ENCODE data around the gene C2orf76.
A peak's percentile ranks its signal among the peaks of the same experiment; 100 is the strongest.

The C2orf76 gene

DNA sequence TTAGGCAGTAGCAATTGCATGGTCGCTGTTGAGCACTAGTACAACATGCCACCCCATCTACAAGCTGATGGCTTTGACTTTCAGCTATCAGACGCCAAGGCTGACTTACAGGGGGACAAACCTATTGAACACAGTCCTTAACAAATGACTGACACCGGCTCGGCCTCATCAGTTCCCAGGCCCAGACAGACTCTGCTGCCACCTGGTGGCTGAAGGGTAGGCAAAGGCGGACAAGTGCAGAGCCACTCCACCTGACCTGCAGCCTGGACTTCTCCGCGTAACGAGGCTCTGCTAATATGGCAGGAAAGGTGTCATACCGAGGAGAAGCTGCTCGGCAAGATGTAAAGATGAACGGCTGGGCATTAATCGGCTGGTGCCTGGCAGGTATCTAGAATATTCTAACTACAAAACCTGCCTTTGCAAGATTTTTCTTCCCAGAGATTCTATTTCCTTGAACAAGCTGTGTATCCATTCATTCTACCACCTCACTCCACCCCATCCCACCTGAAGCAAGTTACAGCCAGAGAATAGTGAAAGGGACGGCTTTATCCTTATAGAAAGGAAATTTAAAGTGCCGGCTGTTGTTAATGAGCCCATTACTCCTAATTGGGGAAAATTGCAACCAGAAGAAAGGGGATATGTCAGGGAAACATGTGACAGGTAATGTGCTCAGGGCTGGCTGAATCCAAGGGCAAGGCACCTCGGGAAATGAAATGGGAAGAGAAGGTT is 75.6 kb downstream of the C2orf76 start:
- no peak for TF ChIP-seq ISL1 (CRISPR knock-in tag; IDR thresholded peaks at IDR 0.05)
- ATAC-seq, result peak; percentile 92

DNA sequence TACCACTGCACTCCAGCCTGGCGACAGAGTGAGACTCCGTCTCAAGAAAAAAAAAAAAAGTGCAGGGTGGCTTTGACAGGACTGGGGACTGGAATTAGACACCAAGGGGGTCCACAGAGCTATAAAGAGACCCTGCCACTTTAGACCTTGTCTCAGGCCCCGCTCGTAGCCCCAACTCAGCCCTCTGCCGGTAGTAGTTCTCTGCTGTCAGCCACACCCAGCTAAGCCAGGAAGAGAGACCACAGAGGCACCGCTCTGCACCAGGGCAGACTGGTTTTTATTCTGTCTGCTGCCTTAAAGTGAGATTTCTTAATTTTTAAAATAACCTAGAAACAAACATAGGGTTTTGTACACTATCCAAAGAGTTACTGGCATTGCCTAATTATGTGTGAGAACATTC is 77.0 kb downstream of the C2orf76 start:
- TF ChIP-seq CSDC2 (CRISPR knock-in tag; IDR thresholded peaks at IDR 0.05) (no peak), RARB (CRISPR knock-in tag; IDR thresholded peaks at IDR 0.05) (no peak), TOX (CRISPR knock-in tag; IDR thresholded peaks at IDR 0.05; ENCODE audit: borderline replicate concordance) (no peak), ZFP3 (CRISPR knock-in tag; IDR thresholded peaks at IDR 0.05) (no peak)
- ATAC-seq, result no peak

DNA sequence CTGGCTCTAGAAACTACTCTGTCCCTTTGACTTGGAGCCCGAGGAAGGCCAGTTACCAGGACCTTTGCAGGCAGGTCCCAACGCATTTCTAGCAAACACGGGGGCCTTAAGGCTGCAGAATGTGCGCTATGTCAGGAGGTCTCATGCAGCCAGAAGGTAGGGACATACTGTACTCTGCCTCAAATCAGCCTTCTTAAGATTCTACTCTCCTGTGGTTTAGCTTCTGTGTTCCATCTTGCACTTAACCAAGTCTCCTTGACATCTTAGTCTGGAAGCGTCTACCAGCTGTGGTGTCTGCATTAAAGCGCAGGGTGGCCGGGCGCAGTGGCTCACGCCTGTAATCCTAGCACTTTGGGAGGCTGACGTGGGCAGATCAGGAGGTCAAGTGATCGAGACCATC is 77.5 kb downstream of the C2orf76 start:
- TF ChIP-seq ZC3H10 (CRISPR knock-in tag; IDR thresholded peaks at IDR 0.05) (no peak), SNAI2 (CRISPR knock-in tag; IDR thresholded peaks at IDR 0.05) (no peak), ZFP30 (CRISPR knock-in tag; IDR thresholded peaks at IDR 0.05) (no peak), ZNF70 (CRISPR knock-in tag; IDR thresholded peaks at IDR 0.05) (no peak), ZNF8 (CRISPR knock-in tag; IDR thresholded peaks at IDR 0.05) (no peak), TOX (CRISPR knock-in tag; IDR thresholded peaks at IDR 0.05; ENCODE audit: borderline replicate concordance) (no peak), ISL1 (CRISPR knock-in tag; IDR thresholded peaks at IDR 0.05) (no peak), OSR1 (CRISPR knock-in tag; IDR thresholded peaks at IDR 0.05) (no peak), ZFP3 (CRISPR knock-in tag; IDR thresholded peaks at IDR 0.05) (no peak), ZNF565 (CRISPR knock-in tag; conservative IDR thresholded peaks at IDR 0.05; ENCODE audit: low read depth) (no peak), ARNTL (CRISPR knock-in tag; IDR thresholded peaks at IDR 0.05; ENCODE audit: borderline replicate concordance, low read depth) (no peak), BACH2 (CRISPR knock-in tag; IDR thresholded peaks at IDR 0.05; ENCODE audit: borderline replicate concordance) (no peak), PPARA (CRISPR knock-in tag; IDR thresholded peaks at IDR 0.05; ENCODE audit: borderline replicate concordance) (no peak), GLIS3 (CRISPR knock-in tag; IDR thresholded peaks at IDR 0.05) (no peak)
- TF ChIP-seq, protein P1, sequence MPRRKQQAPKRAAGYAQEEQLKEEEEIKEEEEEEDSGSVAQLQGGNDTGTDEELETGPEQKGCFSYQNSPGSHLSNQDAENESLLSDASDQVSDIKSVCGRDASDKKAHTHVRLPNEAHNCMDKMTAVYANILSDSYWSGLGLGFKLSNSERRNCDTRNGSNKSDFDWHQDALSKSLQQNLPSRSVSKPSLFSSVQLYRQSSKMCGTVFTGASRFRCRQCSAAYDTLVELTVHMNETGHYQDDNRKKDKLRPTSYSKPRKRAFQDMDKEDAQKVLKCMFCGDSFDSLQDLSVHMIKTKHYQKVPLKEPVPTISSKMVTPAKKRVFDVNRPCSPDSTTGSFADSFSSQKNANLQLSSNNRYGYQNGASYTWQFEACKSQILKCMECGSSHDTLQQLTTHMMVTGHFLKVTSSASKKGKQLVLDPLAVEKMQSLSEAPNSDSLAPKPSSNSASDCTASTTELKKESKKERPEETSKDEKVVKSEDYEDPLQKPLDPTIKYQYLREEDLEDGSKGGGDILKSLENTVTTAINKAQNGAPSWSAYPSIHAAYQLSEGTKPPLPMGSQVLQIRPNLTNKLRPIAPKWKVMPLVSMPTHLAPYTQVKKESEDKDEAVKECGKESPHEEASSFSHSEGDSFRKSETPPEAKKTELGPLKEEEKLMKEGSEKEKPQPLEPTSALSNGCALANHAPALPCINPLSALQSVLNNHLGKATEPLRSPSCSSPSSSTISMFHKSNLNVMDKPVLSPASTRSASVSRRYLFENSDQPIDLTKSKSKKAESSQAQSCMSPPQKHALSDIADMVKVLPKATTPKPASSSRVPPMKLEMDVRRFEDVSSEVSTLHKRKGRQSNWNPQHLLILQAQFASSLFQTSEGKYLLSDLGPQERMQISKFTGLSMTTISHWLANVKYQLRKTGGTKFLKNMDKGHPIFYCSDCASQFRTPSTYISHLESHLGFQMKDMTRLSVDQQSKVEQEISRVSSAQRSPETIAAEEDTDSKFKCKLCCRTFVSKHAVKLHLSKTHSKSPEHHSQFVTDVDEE (CRISPR knock-in tag; IDR thresholded peaks at IDR 0.05), result no peak
- TF ChIP-seq, protein P2, sequence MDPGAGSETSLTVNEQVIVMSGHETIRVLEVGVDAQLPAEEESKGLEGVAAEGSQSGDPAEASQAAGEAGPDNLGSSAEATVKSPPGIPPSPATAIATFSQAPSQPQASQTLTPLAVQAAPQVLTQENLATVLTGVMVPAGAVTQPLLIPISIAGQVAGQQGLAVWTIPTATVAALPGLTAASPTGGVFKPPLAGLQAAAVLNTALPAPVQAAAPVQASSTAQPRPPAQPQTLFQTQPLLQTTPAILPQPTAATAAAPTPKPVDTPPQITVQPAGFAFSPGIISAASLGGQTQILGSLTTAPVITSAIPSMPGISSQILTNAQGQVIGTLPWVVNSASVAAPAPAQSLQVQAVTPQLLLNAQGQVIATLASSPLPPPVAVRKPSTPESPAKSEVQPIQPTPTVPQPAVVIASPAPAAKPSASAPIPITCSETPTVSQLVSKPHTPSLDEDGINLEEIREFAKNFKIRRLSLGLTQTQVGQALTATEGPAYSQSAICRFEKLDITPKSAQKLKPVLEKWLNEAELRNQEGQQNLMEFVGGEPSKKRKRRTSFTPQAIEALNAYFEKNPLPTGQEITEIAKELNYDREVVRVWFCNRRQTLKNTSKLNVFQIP (CRISPR knock-in tag; IDR thresholded peaks at IDR 0.05; ENCODE audit: borderline replicate concordance, low read depth), result no peak
- ATAC-seq, result no peak; the same call in 2 of the 3 replicates

DNA sequence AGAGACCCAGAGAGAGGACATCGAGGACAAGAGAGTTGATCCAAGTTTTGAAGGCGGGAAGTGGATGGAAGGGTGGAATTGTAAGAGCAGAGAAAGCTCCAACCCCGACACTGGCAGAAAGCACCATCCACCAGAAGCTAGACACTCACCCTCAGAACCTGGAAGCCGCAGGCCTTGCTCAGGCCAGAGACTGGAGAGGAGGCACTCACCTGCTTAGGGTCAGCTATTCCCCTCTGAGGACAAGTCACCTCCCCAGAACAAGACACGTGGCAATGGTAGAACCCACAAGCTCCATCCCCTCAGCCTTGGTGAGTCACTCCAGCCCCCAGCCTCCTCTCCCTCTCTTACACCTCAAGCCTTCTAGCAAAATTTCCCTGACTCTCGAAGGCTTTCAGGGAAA is 78.1 kb downstream of the C2orf76 start:
- no peak for TF ChIP-seq ZC3H10 (CRISPR knock-in tag; IDR thresholded peaks at IDR 0.05)
- TF ChIP-seq ISL1 (CRISPR knock-in tag; IDR thresholded peaks at IDR 0.05), result no peak
- no peak for TF ChIP-seq PPARA (CRISPR knock-in tag; IDR thresholded peaks at IDR 0.05; ENCODE audit: borderline replicate concordance)
- TF ChIP-seq, protein P1 (CRISPR knock-in tag; IDR thresholded peaks at IDR 0.05), result no peak
- no peak for TF ChIP-seq ARNTL (CRISPR knock-in tag; IDR thresholded peaks at IDR 0.05; ENCODE audit: borderline replicate concordance, low read depth)
- TF ChIP-seq CSDC2 (CRISPR knock-in tag; IDR thresholded peaks at IDR 0.05), result no peak
- TF ChIP-seq, protein P3, sequence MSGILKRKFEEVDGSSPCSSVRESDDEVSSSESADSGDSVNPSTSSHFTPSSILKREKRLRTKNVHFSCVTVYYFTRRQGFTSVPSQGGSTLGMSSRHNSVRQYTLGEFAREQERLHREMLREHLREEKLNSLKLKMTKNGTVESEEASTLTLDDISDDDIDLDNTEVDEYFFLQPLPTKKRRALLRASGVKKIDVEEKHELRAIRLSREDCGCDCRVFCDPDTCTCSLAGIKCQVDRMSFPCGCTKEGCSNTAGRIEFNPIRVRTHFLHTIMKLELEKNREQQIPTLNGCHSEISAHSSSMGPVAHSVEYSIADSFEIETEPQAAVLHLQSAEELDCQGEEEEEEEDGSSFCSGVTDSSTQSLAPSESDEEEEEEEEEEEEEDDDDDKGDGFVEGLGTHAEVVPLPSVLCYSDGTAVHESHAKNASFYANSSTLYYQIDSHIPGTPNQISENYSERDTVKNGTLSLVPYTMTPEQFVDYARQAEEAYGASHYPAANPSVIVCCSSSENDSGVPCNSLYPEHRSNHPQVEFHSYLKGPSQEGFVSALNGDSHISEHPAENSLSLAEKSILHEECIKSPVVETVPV (CRISPR knock-in tag; IDR thresholded peaks at IDR 0.05), result no peak
- no peak for TF ChIP-seq OSR1 (CRISPR knock-in tag; IDR thresholded peaks at IDR 0.05)
- no peak for TF ChIP-seq TOX (CRISPR knock-in tag; IDR thresholded peaks at IDR 0.05; ENCODE audit: borderline replicate concordance)
- ATAC-seq, result no peak
